HepG2 (cell line): ENCODE data around the gene AMZ2. TPM values are rescaled to one million over a fixed set of nuclear protein-coding genes. Genes with fewer than 3 reads are reported as not detected.

Experiments used
- CENPT ChIP-seq: sonication (generic); formaldehyde crosslinking; IDR thresholded peaks from 2 replicates; pipeline ENCODE4 v1.8.0; 2022; ENCODE audit warnings: low read depth, mild to moderate bottlenecking, moderate library complexity, missing genetic modification reagents
- GABPB1 ChIP-seq: IDR thresholded peaks from 2 replicates; pipeline ENCODE4 v1.6.1; 2016; ENCODE audit warnings: mild to moderate bottlenecking, missing genetic modification reagents, moderate library complexity, missing compliant biosample characterization
- GATA4 ChIP-seq: sonication (generic); IDR thresholded peaks from 2 replicates; pipeline ENCODE4 v1.6.1; 2016; ENCODE audit warnings: antibody characterized with exemption, low read depth, borderline replicate concordance
- GLI4 ChIP-seq: sonication (generic); formaldehyde crosslinking; IDR thresholded peaks from 2 replicates; pipeline ENCODE4 v1.5.1; 2020; ENCODE audit warnings: missing genetic modification reagents, mild to moderate bottlenecking, moderate library complexity, borderline replicate concordance
- NFIB ChIP-seq: sonication (generic); formaldehyde crosslinking; IDR thresholded peaks from 2 replicates; pipeline ENCODE4 v1.9.0; 2021; ENCODE audit warnings: missing genetic modification reagents, mild to moderate bottlenecking, borderline replicate concordance
- PHF5A ChIP-seq: IDR thresholded peaks from one replicate; pipeline ENCODE4 v1.6.1; 2018; ENCODE audit warnings: low read depth, missing genetic modification reagents; ENCODE audit not compliant: unreplicated experiment
- RBM39 ChIP-seq: fragments of 200-400 bp; formaldehyde crosslinking; IDR thresholded peaks from one replicate; pipeline ENCODE4 v1.6.1; 2018; ENCODE audit warnings: antibody characterized with exemption, mild to moderate bottlenecking, low read depth, low read length; ENCODE audit not compliant: poor library complexity, severe bottlenecking
- SNRNP70 ChIP-seq: fragments of 200-400 bp; formaldehyde crosslinking; IDR thresholded peaks from 2 replicates; pipeline ENCODE4 v1.6.1; 2017; ENCODE audit warnings: mild to moderate bottlenecking, low read depth, low read length, moderate library complexity
- STAG1 ChIP-seq: sonication (generic); formaldehyde crosslinking; IDR thresholded peaks from 2 replicates; pipeline ENCODE4 v1.4.0; 2020; ENCODE audit warnings: missing genetic modification reagents
- ZBTB3 ChIP-seq: sonication (generic); formaldehyde crosslinking; IDR thresholded peaks from 2 replicates; pipeline ENCODE4 v1.4.0; 2020; ENCODE audit warnings: low read depth, mild to moderate bottlenecking, moderate library complexity, missing genetic modification reagents, borderline replicate concordance
- ZBTB8A ChIP-seq: sonication (generic); formaldehyde crosslinking; IDR thresholded peaks from 2 replicates; pipeline ENCODE4 v1.4.0; 2020; ENCODE audit warnings: mild to moderate bottlenecking, low read depth, missing genetic modification reagents, borderline replicate concordance
- ZFP1 ChIP-seq: IDR thresholded peaks from 2 replicates; pipeline ENCODE4 v1.6.1; 2016
- ZNF724P ChIP-seq: sonication (generic); formaldehyde crosslinking; IDR thresholded peaks from 2 replicates; pipeline ENCODE4 v1.8.0; 2022; ENCODE audit warnings: missing genetic modification reagents, borderline replicate concordance
- ZNF790 ChIP-seq: sonication (generic); formaldehyde crosslinking; IDR thresholded peaks from 2 replicates; pipeline ENCODE4 v1.8.0; 2022; ENCODE audit warnings: missing genetic modification reagents, mild to moderate bottlenecking, borderline replicate concordance
- ZNF83 ChIP-seq: sonication (generic); formaldehyde crosslinking; IDR thresholded peaks from 2 replicates; pipeline ENCODE4 v1.4.0; 2020; ENCODE audit warnings: missing genetic modification reagents, mild to moderate bottlenecking, borderline replicate concordance
- ZNF883 ChIP-seq: sonication (generic); formaldehyde crosslinking; IDR thresholded peaks from 2 replicates; pipeline ENCODE4 v1.5.1; 2020; ENCODE audit warnings: mild to moderate bottlenecking, missing genetic modification reagents; ENCODE audit errors: not compliant biosample characterization
- ZSCAN31 ChIP-seq: sonication (generic); formaldehyde crosslinking; IDR thresholded peaks from 2 replicates; pipeline ENCODE4 v1.5.0; 2020; ENCODE audit warnings: low read depth, mild to moderate bottlenecking, missing genetic modification reagents
- polyA plus RNA-seq, 8 experiments: library from polyadenylated mRNA; depleted of rRNA in 3 of 8; stranded (reverse) in 7 of 8; unstranded in 1 of 8; fragments of >200 nt; fragmentation: Illumina TruSeq in 4 of 8; extraction: Trizol in 4 of 8; gene quantifications; 2 replicates each; pipeline versions ENCODE4 v1.2.1 to v1.2.3, GENCODE V29; 2011 to 2016; ENCODE audit warnings: low read depth in 4 of 8, missing spikeins in 1 of 8, mixed read lengths in 1 of 8; ENCODE audit not compliant: insufficient read depth in 1 of 8
- total RNA-seq, 5 experiments: library from RNA; depleted of rRNA; stranded (reverse); fragments of >200 nt; fragmentation: Illumina TruSeq; extraction: Trizol; gene quantifications; 2 replicates each; pipeline ENCODE4 v1.2.3, GENCODE V29; 2016; ENCODE audit warnings: low read depth in 1 of 5
- TF ChIP-seq, protein P1 (sequence below): sonication (generic); formaldehyde crosslinking; conservative IDR thresholded peaks from 2 replicates; pipeline ENCODE4 v1.4.0; 2020; ENCODE audit warnings: missing genetic modification reagents
- TF ChIP-seq, protein P2 (sequence below): sonication (generic); formaldehyde crosslinking; IDR thresholded peaks from 2 replicates; pipeline ENCODE4 v1.5.1; 2020; ENCODE audit warnings: mild to moderate bottlenecking, moderate library complexity, missing genetic modification reagents
- TF ChIP-seq, protein P3 (sequence below): sonication (generic); formaldehyde crosslinking; IDR thresholded peaks from 2 replicates; pipeline ENCODE4 v1.8.1; 2023; ENCODE audit warnings: mild to moderate bottlenecking, missing genetic modification reagents
- TF ChIP-seq, protein P4 (sequence below): sonication (generic); formaldehyde crosslinking; IDR thresholded peaks from 2 replicates; pipeline ENCODE4 v1.4.0; 2020; ENCODE audit warnings: mild to moderate bottlenecking, low read depth, missing genetic modification reagents

The AMZ2 gene
- total and polyA plus RNA-seq, 2 of the 13 experiments (the other 11 are each of a cell fraction or from before 2014, with no cell fraction given) = 86.9 to 90.2 TPM

DNA sequence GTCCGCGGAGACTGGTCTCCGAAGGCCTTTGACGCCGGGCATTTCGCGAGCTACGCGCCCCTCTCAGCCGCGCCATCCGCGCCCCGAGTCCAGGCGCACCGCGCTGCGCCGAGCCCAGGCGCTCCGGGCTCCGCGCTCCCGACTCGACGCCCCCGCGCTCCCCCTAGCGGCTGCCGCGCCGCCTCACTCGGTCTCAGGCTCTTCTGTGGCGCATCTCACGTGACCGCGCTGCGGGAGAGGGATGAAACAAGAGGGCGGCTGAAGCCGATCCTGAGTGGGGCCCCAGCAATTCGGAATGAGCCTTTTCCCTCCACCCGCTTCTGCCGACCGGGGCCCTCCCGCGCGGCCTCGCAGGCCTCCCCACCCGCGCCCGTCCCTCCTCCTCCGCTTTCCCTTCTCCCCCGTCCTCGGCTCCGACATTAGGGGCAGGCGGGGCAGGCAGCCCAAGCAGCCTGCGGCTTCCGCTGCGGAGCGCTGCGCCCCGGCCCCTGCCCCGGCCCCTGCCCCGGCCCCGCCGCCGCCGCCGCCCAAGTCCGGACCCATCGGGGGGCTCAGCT lies 42.5 kb upstream of the AMZ2 start (continued):
- TF ChIP-seq ZNF790 (CRISPR knock-in tag) = peak; percentile 17; the same call in 1 of the 2 replicates
- peak; percentile 65 for TF ChIP-seq STAG1 (CRISPR knock-in tag)
- TF ChIP-seq ZBTB3 (CRISPR knock-in tag) = no peak
- 0 out of 2 replicates have a peak, but pooled peaks have one; percentile 28 for TF ChIP-seq CENPT (CRISPR knock-in tag)
- TF ChIP-seq ZNF83 (CRISPR knock-in tag) = no peak
- TF ChIP-seq, protein P1, sequence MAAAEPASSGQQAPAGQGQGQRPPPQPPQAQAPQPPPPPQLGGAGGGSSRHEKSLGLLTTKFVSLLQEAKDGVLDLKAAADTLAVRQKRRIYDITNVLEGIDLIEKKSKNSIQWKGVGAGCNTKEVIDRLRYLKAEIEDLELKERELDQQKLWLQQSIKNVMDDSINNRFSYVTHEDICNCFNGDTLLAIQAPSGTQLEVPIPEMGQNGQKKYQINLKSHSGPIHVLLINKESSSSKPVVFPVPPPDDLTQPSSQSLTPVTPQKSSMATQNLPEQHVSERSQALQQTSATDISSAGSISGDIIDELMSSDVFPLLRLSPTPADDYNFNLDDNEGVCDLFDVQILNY (CRISPR knock-in tag) = peak; percentile 74
- 0 out of 2 replicates have a peak, but pooled peaks have one; percentile 16 for TF ChIP-seq GATA4
- TF ChIP-seq RBM39 = peak; percentile 54
- peak; percentile 77 for TF ChIP-seq GABPB1 (CRISPR knock-in tag)
- TF ChIP-seq ZNF724P (CRISPR knock-in tag) = no peak; the same call in 1 of the 2 replicates
- TF ChIP-seq PHF5A (CRISPR knock-in tag) = no peak
- no peak for TF ChIP-seq ZBTB8A (CRISPR knock-in tag)
- TF ChIP-seq, protein P2, sequence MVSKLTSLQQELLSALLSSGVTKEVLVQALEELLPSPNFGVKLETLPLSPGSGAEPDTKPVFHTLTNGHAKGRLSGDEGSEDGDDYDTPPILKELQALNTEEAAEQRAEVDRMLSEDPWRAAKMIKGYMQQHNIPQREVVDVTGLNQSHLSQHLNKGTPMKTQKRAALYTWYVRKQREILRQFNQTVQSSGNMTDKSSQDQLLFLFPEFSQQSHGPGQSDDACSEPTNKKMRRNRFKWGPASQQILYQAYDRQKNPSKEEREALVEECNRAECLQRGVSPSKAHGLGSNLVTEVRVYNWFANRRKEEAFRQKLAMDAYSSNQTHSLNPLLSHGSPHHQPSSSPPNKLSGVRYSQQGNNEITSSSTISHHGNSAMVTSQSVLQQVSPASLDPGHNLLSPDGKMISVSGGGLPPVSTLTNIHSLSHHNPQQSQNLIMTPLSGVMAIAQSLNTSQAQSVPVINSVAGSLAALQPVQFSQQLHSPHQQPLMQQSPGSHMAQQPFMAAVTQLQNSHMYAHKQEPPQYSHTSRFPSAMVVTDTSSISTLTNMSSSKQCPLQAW = peak; percentile 84
- peak; percentile 33; the same call in 1 of the 2 replicates for TF ChIP-seq ZFP1 (CRISPR knock-in tag)
- peak; percentile 89 for TF ChIP-seq ZSCAN31
- TF ChIP-seq ZNF883 = peak; percentile 55
- TF ChIP-seq, protein P3, sequence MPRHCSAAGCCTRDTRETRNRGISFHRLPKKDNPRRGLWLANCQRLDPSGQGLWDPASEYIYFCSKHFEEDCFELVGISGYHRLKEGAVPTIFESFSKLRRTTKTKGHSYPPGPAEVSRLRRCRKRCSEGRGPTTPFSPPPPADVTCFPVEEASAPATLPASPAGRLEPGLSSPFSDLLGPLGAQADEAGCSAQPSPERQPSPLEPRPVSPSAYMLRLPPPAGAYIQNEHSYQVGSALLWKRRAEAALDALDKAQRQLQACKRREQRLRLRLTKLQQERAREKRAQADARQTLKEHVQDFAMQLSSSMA (CRISPR knock-in tag) = no peak
- no peak for TF ChIP-seq GLI4 (CRISPR knock-in tag)
- TF ChIP-seq SNRNP70 = no peak
- TF ChIP-seq, protein P4, sequence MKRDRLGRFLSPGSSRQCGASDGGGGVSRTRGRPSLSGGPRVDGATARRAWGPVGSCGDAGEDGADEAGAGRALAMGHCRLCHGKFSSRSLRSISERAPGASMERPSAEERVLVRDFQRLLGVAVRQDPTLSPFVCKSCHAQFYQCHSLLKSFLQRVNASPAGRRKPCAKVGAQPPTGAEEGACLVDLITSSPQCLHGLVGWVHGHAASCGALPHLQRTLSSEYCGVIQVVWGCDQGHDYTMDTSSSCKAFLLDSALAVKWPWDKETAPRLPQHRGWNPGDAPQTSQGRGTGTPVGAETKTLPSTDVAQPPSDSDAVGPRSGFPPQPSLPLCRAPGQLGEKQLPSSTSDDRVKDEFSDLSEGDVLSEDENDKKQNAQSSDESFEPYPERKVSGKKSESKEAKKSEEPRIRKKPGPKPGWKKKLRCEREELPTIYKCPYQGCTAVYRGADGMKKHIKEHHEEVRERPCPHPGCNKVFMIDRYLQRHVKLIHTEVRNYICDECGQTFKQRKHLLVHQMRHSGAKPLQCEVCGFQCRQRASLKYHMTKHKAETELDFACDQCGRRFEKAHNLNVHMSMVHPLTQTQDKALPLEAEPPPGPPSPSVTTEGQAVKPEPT = no peak; the same call in 1 of the 2 replicates
- no peak for TF ChIP-seq NFIB (CRISPR knock-in tag)
